B cell (primary cell): ENCODE results near the gene SGPP2. TPM values are rescaled to one million over a fixed set of nuclear protein-coding genes. Genes with fewer than 3 reads are reported as not detected.

Source experiments
- ATAC-seq: fragments of 200-7000 bp; cut with Tn5 transposase; one replicate; pipeline ENCODE4 v1.10.0; 2021; ENCODE audit warnings: low read depth, mild to moderate bottlenecking, moderate number of reproducible peaks, moderate library complexity
- CTCF ChIA-PET: fragments of 350-600 bp; sonication (Branson Sonifier 250); formaldehyde crosslinking; loops from one replicate; lab custom pipeline; 2021; ENCODE audit warnings: antibody characterized with exemption, inconsistent platforms; lab: Charles Lee
- POLR2A ChIA-PET: fragments of 350-600 bp; sonication (Branson Sonifier 250); formaldehyde crosslinking; loops from one replicate; lab custom pipeline; 2021; ENCODE audit warnings: antibody characterized with exemption; lab: Charles Lee
- DNase-seq: peaks from one replicate; pipeline ENCODE4 v3.0.0; 2013
- H2AFZ ChIP-seq: 2 replicates; pipeline ENCODE4 v1.6.1; 2012; ENCODE audit warnings: mild to moderate bottlenecking, low read depth, low read length; ENCODE audit not compliant: insufficient read depth, poor library complexity, severe bottlenecking
- H3K27ac ChIP-seq, 2 donors: 1 replicate in 1 of 2; 2 replicates in 1 of 2; pipeline ENCODE4 v1.5.1; 2012 to 2013; ENCODE audit warnings: low read length in 2 of 2, mild to moderate bottlenecking in 2 of 2, moderate library complexity in 1 of 2
- H3K27me3 ChIP-seq, 4 experiments: fragments of 200-600 bp in 1 of 4; sonication (generic) in 1 of 4; replicated peaks in 1 of 4; 1 replicate in 2 of 4; 2 replicates in 2 of 4; pipeline versions ENCODE4 v1.6.1 to v1.7.0; 2013 to 2016; ENCODE audit warnings: low read length in 3 of 4, mild to moderate bottlenecking in 2 of 4, mixed read lengths in 1 of 4, moderate library complexity in 1 of 4; ENCODE audit not compliant: insufficient read depth in 4 of 4, control insufficient read depth in 3 of 4; ENCODE audit errors: control extremely low read depth in 1 of 4
- H3K36me3 ChIP-seq, 2 experiments: replicated peaks in 1 of 2; 1 replicate in 1 of 2; 2 replicates in 1 of 2; pipeline versions ENCODE4 v1.6.1 to v1.7.1; 2013; ENCODE audit warnings: low read length in 1 of 2; ENCODE audit not compliant: insufficient read depth in 2 of 2, control insufficient read depth in 1 of 2; ENCODE audit errors: control extremely low read depth in 1 of 2, extremely low read depth in 1 of 2
- H3K4me1 ChIP-seq, 2 donors: fragments of 200-600 bp in 1 of 2; sonication (generic) in 1 of 2; 1 replicate in 1 of 2; 2 replicates in 1 of 2; pipeline versions ENCODE4 v1.5.1 to v1.6.1; 2013 to 2017; ENCODE audit warnings: low read length in 2 of 2; ENCODE audit not compliant: control insufficient read depth in 2 of 2, insufficient read depth in 2 of 2
- H3K4me2 ChIP-seq: replicated peaks from 2 replicates; pipeline ENCODE3; 2012; ENCODE audit warnings: mild to moderate bottlenecking, low read depth, low read length; ENCODE audit not compliant: poor library complexity, severe bottlenecking
- H3K4me3 ChIP-seq, 5 experiments: fragments of 200-600 bp in 1 of 5; sonication (generic) in 1 of 5; 1 replicate in 3 of 5; 2 replicates in 2 of 5; pipeline versions ENCODE4 v1.5.1 to v1.7.0; 2011 to 2016; ENCODE audit warnings: low read length in 4 of 5, mild to moderate bottlenecking in 4 of 5, low read depth in 2 of 5, control low read depth in 1 of 5, moderate library complexity in 1 of 5; ENCODE audit not compliant: insufficient read depth in 1 of 5; ENCODE audit errors: control extremely low read depth in 1 of 5, extremely low read depth in 1 of 5
- H3K79me2 ChIP-seq: fragments of 200-600 bp; sonication (generic); one replicate; pipeline ENCODE4 v1.6.0; 2016; ENCODE audit warnings: low read length; ENCODE audit not compliant: control insufficient read depth, insufficient read depth
- H3K9ac ChIP-seq: fragments of 200-600 bp; sonication (generic); 2 replicates; pipeline ENCODE4 v1.6.1; 2017; ENCODE audit warnings: mild to moderate bottlenecking, low read length, moderate library complexity
- H3K9me3 ChIP-seq, 3 donors: one replicate each; pipeline versions ENCODE4 v1.6.1 to v1.7.1; 2013; ENCODE audit warnings: low read length in 2 of 3; ENCODE audit not compliant: control insufficient read depth in 2 of 3, insufficient read depth in 1 of 3; ENCODE audit errors: control extremely low read depth in 1 of 3
- H4K20me1 ChIP-seq: 2 replicates; pipeline ENCODE4 v1.6.0; 2012; ENCODE audit warnings: mild to moderate bottlenecking, low read length; ENCODE audit not compliant: insufficient read depth, control insufficient read depth, poor library complexity, severe bottlenecking
- H3K27ac Mint-ChIP-seq: one replicate; pipeline ENCODE4 v1.8.0; 2021; ENCODE audit warnings: mixed read lengths
- H3K27me3 Mint-ChIP-seq: one replicate; pipeline ENCODE4 v1.8.0; 2021; ENCODE audit warnings: mixed read lengths
- H3K4me1 Mint-ChIP-seq: one replicate; pipeline ENCODE4 v1.8.0; 2021; ENCODE audit warnings: mixed read lengths
- H3K4me3 Mint-ChIP-seq: one replicate; pipeline ENCODE4 v1.8.0; 2021; ENCODE audit warnings: mixed read lengths
- H3K9me3 Mint-ChIP-seq: one replicate; pipeline ENCODE4 v1.8.0; 2022; ENCODE audit warnings: mixed read lengths; ENCODE audit not compliant: insufficient read depth
- CTCF ChIP-seq: fragments of 200-600 bp; IDR thresholded peaks from one replicate; pipeline ENCODE4 v1.8.0; 2022; ENCODE audit warnings: antibody characterized with exemption, mild to moderate bottlenecking
- EZH2 ChIP-seq: IDR thresholded peaks from 2 replicates; pipeline ENCODE4 v1.6.1; 2012; ENCODE audit warnings: borderline replicate concordance, low read depth, mild to moderate bottlenecking, moderate library complexity, low read length; ENCODE audit not compliant: insufficient read depth, poor library complexity, severe bottlenecking
- WGBS: methylation state at CpG from one replicate; pipeline ENCODE4 v1.1.5; 2013; ENCODE audit warnings: missing lambda C conversion rate; ENCODE audit not compliant: insufficient coverage; 5-methylcytosine and 5-hydroxymethylcytosine counted together
- intact Hi-C: fragments of 100-400 bp; cut with micrococcal nuclease; formaldehyde crosslinking; loops from one replicate; pipeline ENCODE4 v1.10.0; 2022
- polyA plus RNA-seq: library from polyadenylated mRNA; depleted of rRNA; stranded (reverse); fragments of >200 nt; gene quantifications from 2 replicates; pipeline ENCODE4 v1.2.3, GENCODE V29; 2012
- total RNA-seq, 2 donors: library from RNA; stranded (reverse); fragments of 120-200 nt in 1 of 2; gene quantifications; 1 replicate in 1 of 2; 2 replicates in 1 of 2; pipeline versions ENCODE4 v1.2.3 to v1.2.4, GENCODE V29; 2013 to 2022

SGPP2 gene
- total and polyA plus RNA-seq, 2 donors (not counting 1 experiment from before 2014, with no cell fraction given) = 1.5 to 7.7 TPM

GRCh38 chr2:222430681-222431080 is 6.3 kb downstream of the SGPP2 start:
- H3K27me3 Mint-ChIP-seq = no peaks in the 10 kb centered on the region
- Histone ChIP-seq H3K9ac (no peak overlapping the region), H3K27ac (no peak overlapping the region), H3K9me3 (peaks cover 0 to 6% (median 1%) of the 10 kb centered on the region in 3 donors), H3K36me3 (no peaks in the 10 kb centered on the region), H3K4me1 (peaks cover 9 to 37% of the 10 kb centered on the region in 2 donors), H3K4me2 (no peak overlapping the region), H3K27me3 (peaks cover 0 to 12% (median 0%) of the 10 kb centered on the region in 4 experiments), H4K20me1 (no peaks in the 10 kb centered on the region), H3K4me3 (no peak overlapping the region), H2AFZ (no peak overlapping the region), H3K79me2 (no peaks in the 10 kb centered on the region)
- intact Hi-C loops = no loop called here
- ChIA-PET CTCF (no interaction called here), POLR2A (no interaction called here)
- peaks cover 47% of the 10 kb centered on the region for H3K4me1 Mint-ChIP-seq
- TF ChIP-seq CTCF (no peak), EZH2 (no peak)
- no peak overlapping the region for H3K4me3 Mint-ChIP-seq
- ATAC-seq = no peak
- no peaks in the 10 kb centered on the region for H3K9me3 Mint-ChIP-seq
- no peak for DNase-seq
- no peak overlapping the region for H3K27ac Mint-ChIP-seq

- WGBS = 94% methylated on average over 3 of the region's 3 CpGs
- Histone ChIP-seq H3K4me3 (no peak overlapping the region), H3K4me1 (peaks cover 6 to 25% of the 10 kb centered on the region in 2 donors), H3K27ac (no peak overlapping the region), H3K79me2 (no peaks in the 10 kb centered on the region), H3K27me3 (peaks cover 0 to 7% (median 0%) of the 10 kb centered on the region in 4 experiments), H3K36me3 (no peaks in the 10 kb centered on the region), H2AFZ (no peak overlapping the region), H3K4me2 (no peak overlapping the region), H3K9me3 (peaks cover 0 to 6% (median 1%) of the 10 kb centered on the region in 3 donors), H3K9ac (no peak overlapping the region), H4K20me1 (no peaks in the 10 kb centered on the region)
- H3K27ac Mint-ChIP-seq = no peak overlapping the region
- H3K9me3 Mint-ChIP-seq = no peaks in the 10 kb centered on the region
- ChIA-PET CTCF (interaction anchor here (0.6 kb wide), 1 partner anchor 114 kb away, joined by 3 read pairs; no protein-coding TSS in a partner anchor), POLR2A (no interaction called here)
- no peak for DNase-seq
- no peak overlapping the region for H3K4me3 Mint-ChIP-seq
- H3K4me1 Mint-ChIP-seq = peaks cover 37% of the 10 kb centered on the region
- no peak for ATAC-seq
- no peaks in the 10 kb centered on the region for H3K27me3 Mint-ChIP-seq
- TF ChIP-seq CTCF (no peak), EZH2 (no peak)
- intact Hi-C loops = no loop called here
Observed at GRCh38 chr2:222431869-222432268, 7.5 kb downstream of the SGPP2 start.
